Endodermal cell (in vitro differentiated cells): ENCODE results near the gene RPS6KA2. TPM values are rescaled to one million over a fixed set of nuclear protein-coding genes. Genes with fewer than 3 reads are reported as not detected.

Experiments
- DNase-seq: peaks from one replicate; pipeline ENCODE4 v3.0.0-alpha.2; 2017
- H3K27ac ChIP-seq: 2 replicates; pipeline ENCODE4 v1.5.1; 2013; ENCODE audit warnings: mild to moderate bottlenecking, low read depth, low read length, moderate library complexity
- H3K27me3 ChIP-seq: 2 replicates; pipeline ENCODE4 v1.6.1; 2013; ENCODE audit warnings: mild to moderate bottlenecking, low read length, moderate library complexity; ENCODE audit not compliant: insufficient read depth, control insufficient read depth, poor library complexity, severe bottlenecking
- H3K36me3 ChIP-seq: 2 replicates; pipeline ENCODE4 v1.7.0; 2013; ENCODE audit warnings: mild to moderate bottlenecking, low read length, moderate library complexity; ENCODE audit not compliant: control insufficient read depth, insufficient read depth
- H3K4me1 ChIP-seq: one replicate; pipeline ENCODE4 v1.7.0; 2013; ENCODE audit warnings: low read length; ENCODE audit not compliant: control insufficient read depth, insufficient read depth
- H3K4me3 ChIP-seq: 2 replicates; pipeline ENCODE4 v1.5.1; 2013; ENCODE audit warnings: mild to moderate bottlenecking, low read length, moderate library complexity
- H3K9ac ChIP-seq: 2 replicates; pipeline ENCODE4 v1.6.1; 2013; ENCODE audit warnings: mild to moderate bottlenecking, low read length, moderate library complexity; ENCODE audit not compliant: poor library complexity, severe bottlenecking; ENCODE audit errors: extremely low read depth
- H3K9me3 ChIP-seq: 2 replicates; pipeline ENCODE4 v1.6.1; 2013; ENCODE audit warnings: mild to moderate bottlenecking, low read length, moderate library complexity; ENCODE audit not compliant: control insufficient read depth
- H3K27ac Mint-ChIP-seq: 2 replicates; pipeline ENCODE4 v1.8.0; 2020; ENCODE audit warnings: mixed read lengths
- H3K27me3 Mint-ChIP-seq: 2 replicates; pipeline ENCODE4 v1.8.0; 2021; ENCODE audit warnings: mild to moderate bottlenecking, mixed read lengths; ENCODE audit not compliant: insufficient read depth
- H3K36me3 Mint-ChIP-seq: 2 replicates; pipeline ENCODE4 v1.8.0; 2020; ENCODE audit warnings: low read depth, mixed read lengths
- H3K4me1 Mint-ChIP-seq: 2 replicates; pipeline ENCODE4 v1.8.0; 2020; ENCODE audit warnings: mixed read lengths
- H3K4me3 Mint-ChIP-seq: 2 replicates; pipeline ENCODE4 v1.8.0; 2020; ENCODE audit warnings: mild to moderate bottlenecking, moderate library complexity, mixed read lengths
- H3K9me3 Mint-ChIP-seq: 2 replicates; pipeline ENCODE4 v1.8.0; 2020; ENCODE audit warnings: mild to moderate bottlenecking, mixed read lengths
- CTCF ChIP-seq: fragments of 200-600 bp; sonication (generic); conservative IDR thresholded peaks from 2 replicates; pipeline ENCODE4 v1.5.0; 2021; ENCODE audit warnings: antibody characterized with exemption, mild to moderate bottlenecking
- WGBS, 2 experiments: methylation state at CpG; one replicate each; pipeline versions ENCODE4 v1.1.5 to v1.1.7; 2013; ENCODE audit warnings: missing lambda C conversion rate in 2 of 2, mixed read lengths in 1 of 2; ENCODE audit not compliant: insufficient coverage in 1 of 2, insufficient read length in 1 of 2; 5-methylcytosine and 5-hydroxymethylcytosine counted together
- total RNA-seq, 2 donors: library from RNA; stranded (reverse); fragmentation: NEBNext Ultra II Directional in 1 of 2; extraction: Animal tissue kit (Norgen Biotek cat#: 25700) in 1 of 2; gene quantifications; 2 replicates in 1 of 2; 3 replicates in 1 of 2; pipeline ENCODE4 v1.2.1, GENCODE V29; 2021

Gene RPS6KA2
- total RNA-seq, 2 donors from 2014 or later = 17.9 to 23.9 TPM

- 87 to 92% methylated on average over 8 to 22 of the region's 22 CpGs for WGBS, 2 experiments
- TF ChIP-seq CTCF = no peak
- Histone ChIP-seq H3K27me3 (no peaks in the 10 kb centered on the region), H3K36me3 (no peaks in the 10 kb centered on the region), H3K27ac (no peak overlapping the region), H3K9me3 (no peaks in the 10 kb centered on the region), H3K4me3 (no peak overlapping the region), H3K9ac (no peak overlapping the region), H3K4me1 (no peaks in the 10 kb centered on the region)
- Mint-ChIP-seq H3K4me1 (peaks cover 17% of the 10 kb centered on the region), H3K27me3 (no peaks in the 10 kb centered on the region), H3K9me3 (peaks cover 6% of the 10 kb centered on the region), H3K36me3 (peaks cover 10% of the 10 kb centered on the region), H3K4me3 (no peak overlapping the region), H3K27ac (no peak overlapping the region)
- DNase-seq = peak; percentile 45
Measured at GRCh38 chr6:166570929-166571713, 55.9 kb downstream of the RPS6KA2 start.

- no peaks in the 10 kb centered on the region for H3K9me3 Mint-ChIP-seq
- no peaks in the 10 kb centered on the region for H3K36me3 Mint-ChIP-seq
- Histone ChIP-seq H3K27ac (no peak overlapping the region), H3K4me1 (no peaks in the 10 kb centered on the region), H3K27me3 (no peaks in the 10 kb centered on the region), H3K36me3 (no peaks in the 10 kb centered on the region), H3K9ac (no peak overlapping the region), H3K4me3 (no peak overlapping the region), H3K9me3 (no peaks in the 10 kb centered on the region)
- no peaks in the 10 kb centered on the region for H3K27me3 Mint-ChIP-seq
- 90 to 93% methylated on average over 6 to 13 of the region's 13 CpGs for WGBS, 2 experiments
- DNase-seq = peak; percentile 48
- no peak overlapping the region for H3K4me3 Mint-ChIP-seq
- TF ChIP-seq CTCF = no peak
- no peak overlapping the region for H3K27ac Mint-ChIP-seq
- peaks cover 17% of the 10 kb centered on the region for H3K4me1 Mint-ChIP-seq
Measured at GRCh38 chr6:166569206-166569605, 57.8 kb downstream of the RPS6KA2 start.

GRCh38 chr6:166567813-166568212 lies 59.2 kb downstream of the RPS6KA2 start:
- Histone ChIP-seq H3K36me3 (no peaks in the 10 kb centered on the region), H3K4me1 (no peaks in the 10 kb centered on the region), H3K9me3 (no peaks in the 10 kb centered on the region), H3K27ac (no peak overlapping the region), H3K9ac (no peak overlapping the region), H3K27me3 (no peaks in the 10 kb centered on the region), H3K4me3 (no peak overlapping the region)
- H3K9me3 Mint-ChIP-seq = no peaks in the 10 kb centered on the region
- no peak overlapping the region for H3K27ac Mint-ChIP-seq
- H3K4me3 Mint-ChIP-seq = no peak overlapping the region
- TF ChIP-seq CTCF = no peak
- H3K36me3 Mint-ChIP-seq = peaks cover 2% of the 10 kb centered on the region
- 93 to 97% methylated on average over 3 to 8 of the region's 8 CpGs for WGBS, 2 experiments
- no peaks in the 10 kb centered on the region for H3K27me3 Mint-ChIP-seq
- DNase-seq = peak; percentile 47
- peaks cover 7% of the 10 kb centered on the region for H3K4me1 Mint-ChIP-seq
